ENCODE measurements around the gene KCNJ15. TPM values are rescaled to one million over a fixed set of nuclear protein-coding genes. Genes with fewer than 3 reads are reported as not detected.

The KCNJ15 gene
- total and polyA plus RNA-seq, 2 of the 13 experiments (the other 11 are each of a cell fraction or from before 2014, with no cell fraction given) = not detected

GRCh38 chr21:38228537-38228936 lies 28.3 kb upstream of the KCNJ15 start:
- DNase-seq (ENCODE audit: low spot score) (no peak), ATAC-seq (no peak), FAIRE-seq (no peak)
- POLR2A ChIA-PET = no interaction called here
- H3K4me1 ChIP-seq (ENCODE audit: insufficient read depth, low read length) = no peaks in the 10 kb centered on the region
- no peak overlapping the region for H3K4me3 ChIP-seq (replicated peaks in 1 of 3; ENCODE audit: insufficient read depth in 1 of 3, low read depth in 2 of 3, low read length in 3 of 3)
- WGBS (ENCODE audit: low lambda C conversion rate) = 0% methylated on average over 2 of the region's 3 CpGs
- H3K27me3 ChIP-seq (ENCODE audit: control insufficient read depth in 1 of 2, insufficient read depth in 2 of 2, low read length in 2 of 2) = no peaks in the 10 kb centered on the region
- no peak overlapping the region for H3K4me2 ChIP-seq (ENCODE audit: low read depth, low read length)
- H4K20me1 ChIP-seq (ENCODE audit: insufficient read depth, low read length) = no peaks in the 10 kb centered on the region
- H3K79me2 ChIP-seq (ENCODE audit: insufficient read depth, low read length) = no peaks in the 10 kb centered on the region
- TF ChIP-seq ZNF790 (CRISPR knock-in tag; IDR thresholded peaks at IDR 0.05; ENCODE audit: borderline replicate concordance) (no peak), ZNF446 (CRISPR knock-in tag; IDR thresholded peaks at IDR 0.05) (no peak), GATAD2A (CRISPR knock-in tag; IDR thresholded peaks at IDR 0.05) (no peak), KDM2A (CRISPR knock-in tag; IDR thresholded peaks at IDR 0.05; ENCODE audit: borderline replicate concordance, low read depth) (no peak), LCORL (IDR thresholded peaks at IDR 0.05) (no peak), LCORL (CRISPR knock-in tag; IDR thresholded peaks at IDR 0.05) (no peak), KDM5B (CRISPR knock-in tag; IDR thresholded peaks at IDR 0.05; ENCODE audit: borderline replicate concordance) (no peak), CEBPG (CRISPR knock-in tag; IDR thresholded peaks at IDR 0.05) (no peak), ZNF720 (CRISPR knock-in tag; IDR thresholded peaks at IDR 0.05) (no peak), NFKBIZ (CRISPR knock-in tag; IDR thresholded peaks at IDR 0.05) (no peak), ISX (CRISPR knock-in tag; conservative IDR thresholded peaks at IDR 0.05) (no peak), HMGA1 (CRISPR knock-in tag; conservative IDR thresholded peaks at IDR 0.05) (no peak), LRRFIP1 (CRISPR knock-in tag; conservative IDR thresholded peaks at IDR 0.05) (no peak), FOXA3 (CRISPR knock-in tag; IDR thresholded peaks at IDR 0.05) (no peak), LBX2 (CRISPR knock-in tag; IDR thresholded peaks at IDR 0.05; ENCODE audit: borderline replicate concordance) (no peak), MTF1 (CRISPR knock-in tag; IDR thresholded peaks at IDR 0.05) (no peak)
- TF ChIP-seq, protein P1, sequence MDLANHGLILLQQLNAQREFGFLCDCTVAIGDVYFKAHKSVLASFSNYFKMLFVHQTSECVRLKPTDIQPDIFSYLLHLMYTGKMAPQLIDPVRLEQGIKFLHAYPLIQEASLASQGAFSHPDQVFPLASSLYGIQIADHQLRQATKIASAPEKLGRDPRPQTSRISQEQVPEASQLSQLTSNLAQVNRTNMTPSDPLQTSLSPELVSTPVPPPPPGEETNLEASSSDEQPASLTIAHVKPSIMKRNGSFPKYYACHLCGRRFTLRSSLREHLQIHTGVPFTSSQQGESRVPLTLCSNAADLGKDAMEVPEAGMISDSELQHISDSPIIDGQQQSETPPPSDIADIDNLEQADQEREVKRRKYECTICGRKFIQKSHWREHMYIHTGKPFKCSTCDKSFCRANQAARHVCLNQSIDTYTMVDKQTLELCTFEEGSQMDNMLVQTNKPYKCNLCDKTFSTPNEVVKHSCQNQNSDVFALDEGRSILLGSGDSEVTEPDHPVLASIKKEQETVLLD (CRISPR knock-in tag; IDR thresholded peaks at IDR 0.05; ENCODE audit: low read depth) = no peak
- H3K27ac ChIP-seq (ENCODE audit: extremely low read length, insufficient read depth, low read length) = no peak overlapping the region
- H3K9me3 ChIP-seq (ENCODE audit: low read length) = peaks cover 81% of the 10 kb centered on the region
- H2AFZ ChIP-seq (ENCODE audit: low read length) = no peak overlapping the region
- in situ Hi-C loops (cut with HindIII; ENCODE audit: extremely low pct_ligation_motif_present, low pct_unique_long_range_greater_than_20kb) (no loop called here), intact Hi-C loops (cut with micrococcal nuclease; ENCODE audit: unreplicated experiment) (no loop called here)
- CTCF ChIA-PET (ENCODE audit: low intra/inter-chr PET ratio, low total read pairs) = no interaction called here
- H3K36me3 ChIP-seq (replicated peaks in 1 of 2; ENCODE audit: control insufficient read depth in 1 of 2, insufficient read depth in 2 of 2, low read length in 2 of 2) = no peaks in the 10 kb centered on the region
- no TSS peak for BruUV-seq (replicated peaks)
- H3K9ac ChIP-seq (ENCODE audit: insufficient read depth, low read depth, low read length) = no peak overlapping the region
